Kidney glomerular epithelial cell (primary cell): ENCODE results near the gene MRPL37.
"Not testable (repeated sequence)": the region's sequence is repeated elsewhere in the genome, so short reads cannot be mapped to it uniquely, and the experiment has no call there.

Source experiments
- DNase-seq: peaks from one replicate; lab custom pipeline; 2025; lab: John Stamatoyannopoulos, UW

The MRPL37 gene

GRCh38 chr1:54172614-54173599 lies 27.1 kb upstream of the MRPL37 start:
- no peak for DNase-seq

GRCh38 chr1:54173681-54174080 lies 26.3 kb upstream of the MRPL37 start:
- DNase-seq: no peak

- no peak for DNase-seq
These were observed 25.9 kb upstream of the MRPL37 start for GRCh38 chr1:54174106-54174505.

GRCh38 chr1:54176621-54177327 lies 23.2 kb upstream of the MRPL37 start:
- no peak for DNase-seq

GRCh38 chr1:54177726-54178125 lies 22.2 kb upstream of the MRPL37 start:
- no peak for DNase-seq

GRCh38 chr1:54178296-54179070 lies 21.5 kb upstream of the MRPL37 start:
- no peak for DNase-seq

- DNase-seq: no peak
These were observed 19.1 kb upstream of the MRPL37 start for GRCh38 chr1:54180701-54181360.

- no peak for DNase-seq
These were observed 13.9 kb upstream of the MRPL37 start for GRCh38 chr1:54186056-54186455.

- DNase-seq: no peak
These were observed 11.7 kb upstream of the MRPL37 start for GRCh38 chr1:54188291-54188690.

- no peak for DNase-seq
These were observed 9.4 kb upstream of the MRPL37 start for GRCh38 chr1:54190526-54190925.

- no peak for DNase-seq
These were observed 8.4 kb upstream of the MRPL37 start for GRCh38 chr1:54191525-54191924.

- DNase-seq: no peak
These were observed 6.5 kb upstream of the MRPL37 start for GRCh38 chr1:54193453-54193852.

- no peak for DNase-seq
These were observed 709 bp upstream of the MRPL37 start for GRCh38 chr1:54199151-54199764.

- no peak for DNase-seq
These were observed 591 bp downstream of the MRPL37 start for GRCh38 chr1:54200519-54200997.

GRCh38 chr1:54204199-54204598 lies 4.2 kb downstream of the MRPL37 start:
- DNase-seq: no peak

- DNase-seq: no peak
These were observed 7.3 kb downstream of the MRPL37 start for GRCh38 chr1:54207287-54207686.

- not testable (repeated sequence) for DNase-seq
These were observed 7.9 kb downstream of the MRPL37 start for GRCh38 chr1:54207896-54208295.

- no peak for DNase-seq
These were observed 12.9 kb downstream of the MRPL37 start for GRCh38 chr1:54212872-54213271.

GRCh38 chr1:54215523-54215922 lies 15.6 kb downstream of the MRPL37 start:
- DNase-seq: no peak

- DNase-seq: no peak
These were observed 19.1 kb downstream of the MRPL37 start for GRCh38 chr1:54218883-54219687.

- DNase-seq: no peak
These were observed 19.7 kb downstream of the MRPL37 start for GRCh38 chr1:54219688-54220003.
